Measurements from ENCODE around the gene NMT1. TPM values are rescaled to one million over a fixed set of nuclear protein-coding genes. Genes with fewer than 3 reads are reported as not detected.

The NMT1 gene
- total and polyA plus RNA-seq, 4 donors: 37.7 to 120 (median 48.9) TPM

- Histone ChIP-seq H3K9me3 (ENCODE audit: control insufficient read depth in 4 of 4, insufficient read depth in 3 of 4, low read length in 3 of 4) (no peaks in the 10 kb centered on the region), H3K9ac (ENCODE audit: insufficient read depth in 1 of 2, low read length in 2 of 2) (no peak overlapping the region), H3K4me3 (no peak overlapping the region), H3K27ac (ENCODE audit: low read depth in 1 of 2, low read length in 1 of 2) (no peak overlapping the region), H3K27me3 (ENCODE audit: control insufficient read depth in 3 of 3, insufficient read depth in 3 of 3, low read length in 2 of 3) (no peaks in the 10 kb centered on the region), H3K4me1 (ENCODE audit: control insufficient read depth in 5 of 5, insufficient read depth in 5 of 5, low read length in 5 of 5) (peaks cover 0 to 3% (median 0%) of the 10 kb centered on the region in 5 donors), H3K36me3 (ENCODE audit: control insufficient read depth in 4 of 4, insufficient read depth in 4 of 4, low read length in 4 of 4) (peaks cover 8 to 15% (median 10%) of the 10 kb centered on the region in 4 donors)
- DNase-seq (peak; percentile 27 to 69 (median 64)), ATAC-seq (ENCODE audit: insufficient read depth, low FRiP score) (peak; percentile 34)
- WGBS, 2 donors: 45 to 65% methylated on average over 5 of the region's 5 CpGs
- no peak for TF ChIP-seq CTCF (IDR thresholded peaks at IDR 0.05; ENCODE audit: control extremely low read depth, extremely low read depth)
Observed at GRCh38 chr17:45073414-45074070, 12.4 kb downstream of the NMT1 start.

GRCh38 chr17:45077643-45078042 is 16.5 kb downstream of the NMT1 start:
- 39 to 70% methylated on average over 3 of the region's 3 CpGs for WGBS, 2 donors
- Histone ChIP-seq H3K9me3 (ENCODE audit: control insufficient read depth in 4 of 4, insufficient read depth in 3 of 4, low read length in 3 of 4) (no peaks in the 10 kb centered on the region), H3K27ac (ENCODE audit: low read depth in 1 of 2, low read length in 1 of 2) (no peak overlapping the region), H3K4me1 (ENCODE audit: control insufficient read depth in 5 of 5, insufficient read depth in 5 of 5, low read length in 5 of 5) (peaks cover 0 to 2% (median 0%) of the 10 kb centered on the region in 5 donors), H3K36me3 (ENCODE audit: control insufficient read depth in 4 of 4, insufficient read depth in 4 of 4, low read length in 4 of 4) (peaks cover 7 to 19% (median 13%) of the 10 kb centered on the region in 4 donors), H3K27me3 (ENCODE audit: control insufficient read depth in 3 of 3, insufficient read depth in 3 of 3, low read length in 2 of 3) (no peaks in the 10 kb centered on the region), H3K4me3 (no peak overlapping the region), H3K9ac (ENCODE audit: insufficient read depth in 1 of 2, low read length in 2 of 2) (no peak overlapping the region)
- DNase-seq: no peak
- no peak for TF ChIP-seq CTCF (IDR thresholded peaks at IDR 0.05; ENCODE audit: control extremely low read depth, extremely low read depth)
- no peak for ATAC-seq (ENCODE audit: insufficient read depth, low FRiP score)

GRCh38 chr17:45081047-45081703 is 20.1 kb downstream of the NMT1 start:
- H3K27me3 ChIP-seq (ENCODE audit: control insufficient read depth in 3 of 3, insufficient read depth in 3 of 3, low read length in 2 of 3): no peaks in the 10 kb centered on the region
- ATAC-seq (ENCODE audit: insufficient read depth, low FRiP score): no peak
- no peak overlapping the region for H3K4me3 ChIP-seq
- H3K9ac ChIP-seq (ENCODE audit: insufficient read depth in 1 of 2, low read length in 2 of 2): no peak overlapping the region
- 85 to 94% methylated on average over 6 of the region's 6 CpGs for WGBS, 2 donors
- TF ChIP-seq CTCF (IDR thresholded peaks at IDR 0.05; ENCODE audit: control extremely low read depth, extremely low read depth): no peak
- H3K9me3 ChIP-seq (ENCODE audit: control insufficient read depth in 4 of 4, insufficient read depth in 3 of 4, low read length in 3 of 4): no peaks in the 10 kb centered on the region
- peaks cover 0 to 2% (median 0%) of the 10 kb centered on the region in 5 donors for H3K4me1 ChIP-seq (ENCODE audit: control insufficient read depth in 5 of 5, insufficient read depth in 5 of 5, low read length in 5 of 5)
- H3K36me3 ChIP-seq (ENCODE audit: control insufficient read depth in 4 of 4, insufficient read depth in 4 of 4, low read length in 4 of 4): peaks cover 15 to 24% (median 20%) of the 10 kb centered on the region in 4 donors
- DNase-seq: no peak
- H3K27ac ChIP-seq (ENCODE audit: low read depth in 1 of 2, low read length in 1 of 2): peak overlapping the region in 1 of 2 donors; percentile 14

Data from lung (tissue), 12 donors.